Type B pancreatic cell (in vitro differentiated cells): ENCODE measurements around the gene CGGBP1. TPM values are rescaled to one million over a fixed set of nuclear protein-coding genes. Genes with fewer than 3 reads are reported as not detected.

Experiments
- DNase-seq: peaks from one replicate; pipeline ENCODE4 v3.0.0; 2021; ENCODE audit warnings: mixed read lengths; ENCODE audit not compliant: unreplicated experiment; ENCODE audit errors: extremely low spot score
- H3K27ac Mint-ChIP-seq: 2 replicates; pipeline ENCODE4 v1.8.0; 2021; ENCODE audit warnings: mild to moderate bottlenecking, mixed read lengths
- H3K27me3 Mint-ChIP-seq: 2 replicates; pipeline ENCODE4 v1.8.0; 2021; ENCODE audit warnings: mixed read lengths
- H3K36me3 Mint-ChIP-seq: 2 replicates; pipeline ENCODE4 v1.8.0; 2021; ENCODE audit warnings: mixed read lengths
- H3K4me1 Mint-ChIP-seq: one replicate; pipeline ENCODE4 v1.8.0; 2021; ENCODE audit warnings: mixed read lengths; ENCODE audit not compliant: unreplicated experiment
- H3K4me3 Mint-ChIP-seq: 2 replicates; pipeline ENCODE4 v1.8.0; 2021; ENCODE audit warnings: mild to moderate bottlenecking, mixed read lengths
- H3K9me3 Mint-ChIP-seq: 2 replicates; pipeline ENCODE4 v1.8.0; 2021; ENCODE audit warnings: mixed read lengths
- CTCF ChIP-seq: fragments of 200-600 bp; sonication (generic); conservative IDR thresholded peaks from 2 replicates; pipeline ENCODE4 v1.5.0; 2021; ENCODE audit warnings: antibody characterized with exemption, mild to moderate bottlenecking
- total RNA-seq: library from RNA; stranded (reverse); gene quantifications from 2 replicates; pipeline ENCODE4 v1.2.1, GENCODE V29; 2021; ENCODE audit warnings: low replicate concordance

The CGGBP1 gene
- total RNA-seq, 1 donor from 2014 or later, result 88.9 TPM

- H3K9me3 Mint-ChIP-seq, result peaks cover 4% of the 10 kb centered on the region
- H3K36me3 Mint-ChIP-seq, result peaks cover 40% of the 10 kb centered on the region
- H3K4me1 Mint-ChIP-seq, result peaks cover 3% of the 10 kb centered on the region
- H3K27ac Mint-ChIP-seq, result no peak overlapping the region
- no peak for TF ChIP-seq CTCF
- no peak overlapping the region for H3K4me3 Mint-ChIP-seq
- no peaks in the 10 kb centered on the region for H3K27me3 Mint-ChIP-seq
- DNase-seq, result no peak
Measured at GRCh38 chr3:88090681-88091080, 31.9 kb upstream of the CGGBP1 start.

- no peak for DNase-seq
- H3K27ac Mint-ChIP-seq, result no peak overlapping the region
- H3K9me3 Mint-ChIP-seq, result no peaks in the 10 kb centered on the region
- peaks cover 15% of the 10 kb centered on the region for H3K4me1 Mint-ChIP-seq
- peaks cover 13% of the 10 kb centered on the region for H3K36me3 Mint-ChIP-seq
- no peak overlapping the region for H3K4me3 Mint-ChIP-seq
- TF ChIP-seq CTCF, result no peak
- no peaks in the 10 kb centered on the region for H3K27me3 Mint-ChIP-seq
Measured at GRCh38 chr3:88084097-88084501, 25.3 kb upstream of the CGGBP1 start.

GRCh38 chr3:88082854-88083253 lies 24.0 kb upstream of the CGGBP1 start:
- DNase-seq, result no peak
- Mint-ChIP-seq H3K4me3 (no peak overlapping the region), H3K27me3 (no peaks in the 10 kb centered on the region), H3K36me3 (peaks cover 10% of the 10 kb centered on the region), H3K27ac (no peak overlapping the region), H3K4me1 (peaks cover 15% of the 10 kb centered on the region), H3K9me3 (peaks cover 4% of the 10 kb centered on the region)
- TF ChIP-seq CTCF, result no peak

GRCh38 chr3:88078932-88079331 lies 20.1 kb upstream of the CGGBP1 start:
- Mint-ChIP-seq H3K9me3 (peaks cover 4% of the 10 kb centered on the region), H3K4me3 (no peak overlapping the region), H3K4me1 (peaks cover 12% of the 10 kb centered on the region), H3K27me3 (no peaks in the 10 kb centered on the region), H3K27ac (no peak overlapping the region), H3K36me3 (peaks cover 5% of the 10 kb centered on the region)
- TF ChIP-seq CTCF, result no peak
- DNase-seq, result no peak

- Mint-ChIP-seq H3K27me3 (no peaks in the 10 kb centered on the region), H3K36me3 (peaks cover 7% of the 10 kb centered on the region), H3K27ac (no peak overlapping the region), H3K9me3 (peaks cover 4% of the 10 kb centered on the region), H3K4me3 (no peak overlapping the region), H3K4me1 (peaks cover 11% of the 10 kb centered on the region)
- no peak for TF ChIP-seq CTCF
- no peak for DNase-seq
Measured at GRCh38 chr3:88076712-88077111, 17.9 kb upstream of the CGGBP1 start.

GRCh38 chr3:88075497-88075896 lies 16.7 kb upstream of the CGGBP1 start:
- H3K4me3 Mint-ChIP-seq, result no peak overlapping the region
- TF ChIP-seq CTCF, result no peak
- DNase-seq, result no peak
- no peak overlapping the region for H3K27ac Mint-ChIP-seq
- H3K4me1 Mint-ChIP-seq, result peaks cover 11% of the 10 kb centered on the region
- peaks cover 11% of the 10 kb centered on the region for H3K36me3 Mint-ChIP-seq
- H3K9me3 Mint-ChIP-seq, result peaks cover 4% of the 10 kb centered on the region
- no peaks in the 10 kb centered on the region for H3K27me3 Mint-ChIP-seq
